Neural crest cell (in vitro differentiated cells): Measurements from ENCODE around the gene ATP4A. TPM values are rescaled to one million over a fixed set of nuclear protein-coding genes. Genes with fewer than 3 reads are reported as not detected.

Source experiments
- DNase-seq: peaks from one replicate; pipeline ENCODE4 v3.0.0; 2021; ENCODE audit warnings: low read depth, mixed read lengths, low spot score
- H3K27ac Mint-ChIP-seq: one replicate; pipeline ENCODE4 v1.8.0; 2021; ENCODE audit warnings: mild to moderate bottlenecking, mixed read lengths; ENCODE audit not compliant: unreplicated experiment
- H3K27me3 Mint-ChIP-seq: 2 replicates; pipeline ENCODE4 v1.8.0; 2021; ENCODE audit warnings: low read depth, mild to moderate bottlenecking, mixed read lengths
- H3K36me3 Mint-ChIP-seq: 2 replicates; pipeline ENCODE4 v1.8.0; 2021; ENCODE audit warnings: low read depth, mild to moderate bottlenecking, mixed read lengths
- H3K4me1 Mint-ChIP-seq: 2 replicates; pipeline ENCODE4 v1.8.0; 2021; ENCODE audit warnings: mixed read lengths
- H3K4me3 Mint-ChIP-seq: one replicate; pipeline ENCODE4 v1.8.0; 2021; ENCODE audit warnings: mild to moderate bottlenecking, mixed read lengths
- H3K9me3 Mint-ChIP-seq: 2 replicates; pipeline ENCODE4 v1.8.0; 2021; ENCODE audit warnings: mixed read lengths
- total RNA-seq: library from RNA; stranded (reverse); gene quantifications from 2 replicates; pipeline ENCODE4 v1.2.1, GENCODE V29; 2021
- TF ChIP-seq, protein P1 (sequence below): fragments of 200-600 bp; sonication (generic); conservative IDR thresholded peaks from 2 replicates; pipeline ENCODE4 v1.5.0; 2021; ENCODE audit warnings: antibody characterized with exemption, mild to moderate bottlenecking

Gene ATP4A
- total RNA-seq, 1 donor from 2014 or later: not detected

GRCh38 chr19:35592226-35592625, 28.8 kb upstream of the ATP4A start:
- no peaks in the 10 kb centered on the region for H3K36me3 Mint-ChIP-seq
- no peak overlapping the region for H3K27ac Mint-ChIP-seq
- peaks cover 40% of the 10 kb centered on the region for H3K27me3 Mint-ChIP-seq
- H3K9me3 Mint-ChIP-seq: no peaks in the 10 kb centered on the region
- no peak overlapping the region for H3K4me3 Mint-ChIP-seq
- no peak for DNase-seq
- H3K4me1 Mint-ChIP-seq: no peaks in the 10 kb centered on the region
- TF ChIP-seq, protein P1, sequence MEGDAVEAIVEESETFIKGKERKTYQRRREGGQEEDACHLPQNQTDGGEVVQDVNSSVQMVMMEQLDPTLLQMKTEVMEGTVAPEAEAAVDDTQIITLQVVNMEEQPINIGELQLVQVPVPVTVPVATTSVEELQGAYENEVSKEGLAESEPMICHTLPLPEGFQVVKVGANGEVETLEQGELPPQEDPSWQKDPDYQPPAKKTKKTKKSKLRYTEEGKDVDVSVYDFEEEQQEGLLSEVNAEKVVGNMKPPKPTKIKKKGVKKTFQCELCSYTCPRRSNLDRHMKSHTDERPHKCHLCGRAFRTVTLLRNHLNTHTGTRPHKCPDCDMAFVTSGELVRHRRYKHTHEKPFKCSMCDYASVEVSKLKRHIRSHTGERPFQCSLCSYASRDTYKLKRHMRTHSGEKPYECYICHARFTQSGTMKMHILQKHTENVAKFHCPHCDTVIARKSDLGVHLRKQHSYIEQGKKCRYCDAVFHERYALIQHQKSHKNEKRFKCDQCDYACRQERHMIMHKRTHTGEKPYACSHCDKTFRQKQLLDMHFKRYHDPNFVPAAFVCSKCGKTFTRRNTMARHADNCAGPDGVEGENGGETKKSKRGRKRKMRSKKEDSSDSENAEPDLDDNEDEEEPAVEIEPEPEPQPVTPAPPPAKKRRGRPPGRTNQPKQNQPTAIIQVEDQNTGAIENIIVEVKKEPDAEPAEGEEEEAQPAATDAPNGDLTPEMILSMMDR: peak; percentile 67

GRCh38 chr19:35590875-35591274, 27.4 kb upstream of the ATP4A start:
- no peaks in the 10 kb centered on the region for H3K36me3 Mint-ChIP-seq
- no peak overlapping the region for H3K27ac Mint-ChIP-seq
- H3K4me1 Mint-ChIP-seq: no peaks in the 10 kb centered on the region
- H3K9me3 Mint-ChIP-seq: no peaks in the 10 kb centered on the region
- H3K27me3 Mint-ChIP-seq: peaks cover 41% of the 10 kb centered on the region
- H3K4me3 Mint-ChIP-seq: no peak overlapping the region
- TF ChIP-seq, protein P1: no peak
- no peak for DNase-seq

DNA sequence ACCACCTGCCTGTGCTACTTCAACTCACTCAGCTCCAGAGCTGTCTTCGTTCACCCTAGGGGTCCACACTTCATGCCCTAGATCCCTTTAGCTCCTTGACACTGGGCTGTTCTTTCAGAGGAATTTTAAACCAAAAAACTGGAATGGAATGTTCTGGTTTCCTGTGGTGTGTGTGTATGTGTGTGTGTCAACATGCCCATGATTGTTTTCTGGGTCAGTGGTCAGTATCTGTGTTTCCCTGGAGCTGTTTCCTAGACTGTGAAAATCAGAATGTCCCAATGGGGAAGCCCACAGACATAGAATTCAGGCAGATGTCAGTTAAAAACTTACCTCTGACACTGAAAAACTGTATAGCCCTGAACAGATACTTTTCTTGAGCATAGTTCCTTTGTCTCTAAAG, 23.9 kb upstream of the ATP4A start:
- TF ChIP-seq, protein P1: no peak
- no peaks in the 10 kb centered on the region for H3K36me3 Mint-ChIP-seq
- no peak for DNase-seq
- no peaks in the 10 kb centered on the region for H3K9me3 Mint-ChIP-seq
- H3K4me1 Mint-ChIP-seq: no peaks in the 10 kb centered on the region
- no peak overlapping the region for H3K27ac Mint-ChIP-seq
- peaks cover 64% of the 10 kb centered on the region for H3K27me3 Mint-ChIP-seq
- H3K4me3 Mint-ChIP-seq: no peak overlapping the region

DNA sequence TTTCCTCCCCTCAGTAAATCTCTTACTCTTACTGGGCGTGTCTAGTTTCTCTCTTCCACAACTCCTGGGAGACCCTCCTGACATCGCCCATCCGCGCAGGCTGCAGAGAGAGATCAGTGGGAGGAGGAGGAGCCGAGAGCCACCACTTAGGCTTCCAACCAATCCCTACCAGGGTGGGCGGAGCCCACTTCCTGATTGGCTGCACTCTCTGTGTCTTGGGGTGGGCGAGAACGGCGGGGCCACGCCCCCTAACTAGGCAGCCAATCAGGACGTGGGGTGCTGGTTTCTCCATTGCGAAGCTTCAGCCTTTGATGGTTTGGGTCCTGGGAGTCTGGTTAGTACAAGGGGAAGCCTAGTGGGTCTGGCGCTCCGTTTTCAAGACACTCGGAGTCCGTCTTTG, 22.4 kb upstream of the ATP4A start, which contains the start of gene PMIS2:
PMIS2 (plus strand) TSS at position 326 of the 400 bp plus-strand sequence. CDS start 87 bp downstream, outside the sequence.
- no peak within 1 kb of the TSS for H3K4me3 Mint-ChIP-seq
- no peaks in the 10 kb centered on the region for H3K4me1 Mint-ChIP-seq
- TF ChIP-seq, protein P1: no peak
- no peak for DNase-seq
- H3K27ac Mint-ChIP-seq: no peak within 1 kb of the TSS
- H3K27me3 Mint-ChIP-seq: peaks cover 64% of the 10 kb centered on the region
- no peaks in the 10 kb centered on the region for H3K36me3 Mint-ChIP-seq
- no peaks in the 10 kb centered on the region for H3K9me3 Mint-ChIP-seq

DNA sequence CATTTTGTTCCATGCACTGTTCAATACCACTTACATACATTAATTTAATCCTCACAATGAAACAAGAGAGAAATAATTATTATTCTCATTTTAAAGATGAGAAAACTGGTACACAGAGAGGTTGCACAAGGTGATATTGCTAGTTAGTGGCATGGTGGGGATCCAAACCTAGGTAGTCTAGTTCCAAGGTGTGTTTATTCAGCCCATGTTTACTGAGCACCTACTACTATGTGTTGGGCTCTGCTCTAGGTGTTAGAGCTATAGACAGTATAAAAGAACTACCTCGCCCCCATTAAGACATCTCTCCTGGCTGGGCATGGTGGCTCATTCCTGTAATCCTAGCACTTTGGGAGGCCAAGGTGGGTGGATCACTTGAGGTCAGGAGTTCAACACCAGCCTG, 19.3 kb upstream of the ATP4A start:
- Mint-ChIP-seq H3K4me3 (no peak overlapping the region), H3K27ac (no peak overlapping the region), H3K36me3 (no peaks in the 10 kb centered on the region), H3K9me3 (peaks cover 1% of the 10 kb centered on the region), H3K4me1 (no peaks in the 10 kb centered on the region), H3K27me3 (peaks cover 48% of the 10 kb centered on the region)
- TF ChIP-seq, protein P1: no peak
- no peak for DNase-seq

DNA sequence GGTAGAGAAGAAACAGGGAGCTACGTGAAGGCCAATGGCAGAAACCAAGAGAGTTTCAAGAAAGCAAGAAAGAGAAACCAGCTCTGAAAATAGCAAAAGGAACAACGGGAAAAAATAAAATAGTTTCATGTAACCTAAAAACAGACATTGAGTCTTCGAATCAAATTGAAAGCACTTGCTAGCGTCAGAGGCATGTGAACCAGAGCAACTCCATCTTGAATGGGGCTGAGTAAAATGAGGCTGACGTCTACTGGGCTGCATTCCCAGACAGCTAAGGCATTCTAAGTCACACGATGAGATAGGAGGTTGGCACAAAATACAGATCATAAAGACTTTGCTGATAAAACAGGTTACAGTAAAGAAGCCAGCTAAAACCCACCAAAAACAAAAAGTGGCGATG, 15.2 kb upstream of the ATP4A start:
- no peak overlapping the region for H3K27ac Mint-ChIP-seq
- DNase-seq: no peak
- H3K4me3 Mint-ChIP-seq: no peak overlapping the region
- H3K27me3 Mint-ChIP-seq: peaks cover 29% of the 10 kb centered on the region
- peaks cover 8% of the 10 kb centered on the region for H3K36me3 Mint-ChIP-seq
- H3K4me1 Mint-ChIP-seq: no peaks in the 10 kb centered on the region
- H3K9me3 Mint-ChIP-seq: peaks cover 20% of the 10 kb centered on the region
- TF ChIP-seq, protein P1: no peak
